NB4 (cell line): Measurements from ENCODE around the gene NEUROG1.

ENCODE experiments used
- CTCF ChIP-seq: IDR thresholded peaks from one replicate; pipeline ENCODE4 v1.5.1; 2012; ENCODE audit warnings: low read depth, low read length
- MYC ChIP-seq: IDR thresholded peaks from 2 replicates; pipeline ENCODE4 v1.6.1; 2011; ENCODE audit warnings: low read depth, low read length
- POLR2A ChIP-seq: IDR thresholded peaks from 2 replicates; pipeline ENCODE4 v1.6.1; 2011; ENCODE audit warnings: mild to moderate bottlenecking; ENCODE audit not compliant: insufficient read length; ENCODE audit errors: extremely low read depth

GRCh38 chr5:135574493-135574892 is 38.7 kb upstream of the NEUROG1 start:
- TF ChIP-seq CTCF (no peak), POLR2A (no peak), MYC (no peak)
